Activated CD4-positive, CD25-positive, alpha-beta regulatory T cell treated with anti-CD3 and anti-CD28 coated beads, Interleukin-2, amount 50 U/mL, for 24 hours (primary cell): Measurements from ENCODE around the gene AK4.
"Not testable (repeated sequence)": the region's sequence is repeated elsewhere in the genome, so short reads cannot be mapped to it uniquely, and the experiment has no call there.

Experiments
- ATAC-seq, 2 donors: fragments of 150-1000 bp; cut with Tn5 transposase; one replicate each; pipeline ENCODE4 v1.10.0; 2021; ENCODE audit warnings: mild to moderate bottlenecking in 1 of 2, moderate library complexity in 1 of 2

AK4 gene

DNA sequence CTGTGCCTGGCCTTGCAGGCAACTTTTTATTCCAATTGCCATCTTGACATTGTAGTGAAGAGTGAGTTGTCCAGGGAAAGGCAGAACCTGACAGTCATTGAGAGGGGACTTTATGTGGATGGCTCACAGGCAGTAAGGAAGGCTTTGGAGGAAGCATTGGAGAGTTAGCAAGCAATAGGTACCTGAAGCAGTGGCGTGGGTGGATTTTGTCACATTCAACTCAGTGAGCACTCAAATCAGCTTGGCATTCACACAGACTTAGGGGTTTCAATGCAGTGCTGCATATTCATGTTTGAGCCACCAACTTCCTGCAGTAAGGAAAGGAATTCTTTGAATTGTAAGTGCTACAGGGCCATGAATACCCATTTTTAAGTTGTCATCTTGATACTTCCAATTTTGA, 69.0 kb downstream of the AK4 start:
- no peak for ATAC-seq

DNA sequence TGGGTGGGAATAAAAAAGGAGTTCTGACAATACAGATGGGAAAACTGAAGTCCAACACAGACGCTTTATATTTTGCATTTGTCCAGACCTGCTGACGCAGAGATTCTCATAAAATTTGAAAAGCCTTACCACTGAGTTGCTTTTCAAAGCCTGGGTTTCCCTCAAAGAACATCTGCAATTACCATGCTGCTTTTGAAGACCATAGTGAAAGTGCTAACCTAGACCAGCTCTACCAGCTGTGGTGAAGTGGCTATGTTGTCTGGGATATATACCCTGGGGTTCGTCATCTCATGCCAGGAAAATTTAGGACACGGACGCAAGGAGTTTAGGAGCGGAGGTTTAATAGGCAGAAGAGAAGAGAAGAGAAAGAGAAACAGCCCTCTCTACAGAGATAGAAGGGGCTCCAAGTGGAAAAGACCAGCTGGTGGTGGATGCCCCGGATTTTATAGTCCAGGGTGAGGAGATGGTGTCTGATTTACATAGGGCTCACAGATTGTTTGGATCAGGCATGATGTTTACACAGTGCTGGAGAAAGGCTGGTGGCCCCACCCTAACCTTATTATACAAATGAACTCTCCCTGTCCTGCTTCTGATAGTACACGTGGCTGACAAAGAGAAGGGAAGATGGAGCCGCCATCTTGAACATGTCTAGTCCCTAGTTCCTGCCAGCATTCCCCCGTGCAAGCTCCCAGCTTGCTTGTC, 73.8 kb downstream of the AK4 start:
- ATAC-seq = no peak

- ATAC-seq = no peak
Measured at GRCh38 chr1:65222340-65222940, 74.4 kb downstream of the AK4 start.

DNA sequence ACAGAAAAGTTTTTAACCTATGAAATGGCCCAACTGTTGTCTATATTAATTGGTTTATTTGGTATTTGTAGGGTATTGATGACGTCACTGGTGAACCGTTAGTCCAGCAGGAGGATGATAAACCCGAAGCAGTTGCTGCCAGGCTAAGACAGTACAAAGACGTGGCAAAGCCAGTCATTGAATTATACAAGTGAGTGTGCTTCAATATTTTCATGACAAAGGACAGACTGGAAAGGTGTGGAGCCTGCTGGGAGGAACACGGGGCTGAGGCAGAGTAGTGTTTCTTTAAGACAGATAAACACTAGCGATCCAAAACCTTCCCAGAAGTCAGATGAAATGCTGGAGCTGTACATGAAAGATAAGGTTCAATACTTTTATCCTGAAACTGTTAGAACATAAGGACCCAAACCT, 76.7 kb downstream of the AK4 start:
- ATAC-seq = no peak

- ATAC-seq = no peak
Measured at GRCh38 chr1:65225179-65225578, 77.2 kb downstream of the AK4 start.

GRCh38 chr1:65229201-65229600, 81.2 kb downstream of the AK4 start:
- no peak for ATAC-seq

DNA sequence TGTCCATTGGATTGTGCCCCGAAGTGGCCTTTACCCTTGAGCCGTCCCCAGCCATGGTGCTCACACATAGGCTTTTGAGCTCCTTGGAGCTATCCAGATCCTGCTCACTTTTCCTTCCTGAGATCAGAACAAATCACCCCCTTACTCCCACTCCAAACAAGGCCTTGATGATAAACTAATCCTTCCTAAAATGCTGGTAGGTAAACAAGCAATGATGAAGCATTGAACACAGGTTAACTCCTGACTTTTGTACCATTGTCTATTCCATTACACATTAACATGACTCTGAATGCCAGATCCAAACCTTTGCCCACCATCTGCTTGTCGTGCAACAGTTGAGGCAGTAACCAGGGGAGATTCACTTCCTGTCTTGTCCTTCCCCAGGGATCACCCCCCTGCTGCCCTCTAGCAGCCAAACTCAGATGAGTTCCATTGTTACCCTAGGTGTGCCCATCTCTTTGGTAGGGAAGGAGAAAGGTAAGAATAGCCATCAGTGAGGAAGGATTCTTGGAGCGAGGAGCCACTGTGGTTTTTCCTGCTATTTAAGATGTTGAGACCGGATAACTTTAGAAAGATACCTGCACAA, 81.8 kb downstream of the AK4 start:
- ATAC-seq = no peak

- ATAC-seq = peak in 1 of 2 donors; percentile 45
Measured at GRCh38 chr1:65230731-65231481, 82.9 kb downstream of the AK4 start.

DNA sequence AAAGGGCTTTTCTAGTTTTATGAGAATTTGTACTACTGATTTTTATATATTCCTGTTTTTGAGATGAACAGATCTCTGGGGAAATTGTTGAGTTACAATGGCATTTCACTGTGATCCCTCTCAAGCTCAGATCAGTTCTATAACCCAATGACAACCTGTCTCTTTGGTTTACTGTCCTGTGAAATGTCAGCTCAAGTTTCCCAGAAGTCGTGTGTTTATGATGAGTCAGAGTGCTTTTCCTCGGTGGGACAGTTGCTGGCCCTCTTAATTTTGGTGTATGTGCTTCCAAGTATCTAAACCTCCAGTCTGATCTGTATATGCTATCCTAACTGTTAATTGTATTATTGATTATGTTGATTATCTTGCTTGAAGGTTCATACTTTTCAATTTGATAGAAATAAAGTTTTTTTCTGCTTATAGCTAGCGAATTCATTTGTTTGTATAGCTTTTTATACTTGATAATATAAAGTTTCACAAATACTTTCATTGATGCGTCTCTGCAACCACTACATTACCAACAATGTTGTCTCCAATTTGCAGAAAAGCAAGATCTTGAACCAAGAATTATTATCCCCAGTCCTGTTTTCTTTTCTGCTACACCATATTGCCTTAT, 83.8 kb downstream of the AK4 start:
- ATAC-seq = no peak

DNA sequence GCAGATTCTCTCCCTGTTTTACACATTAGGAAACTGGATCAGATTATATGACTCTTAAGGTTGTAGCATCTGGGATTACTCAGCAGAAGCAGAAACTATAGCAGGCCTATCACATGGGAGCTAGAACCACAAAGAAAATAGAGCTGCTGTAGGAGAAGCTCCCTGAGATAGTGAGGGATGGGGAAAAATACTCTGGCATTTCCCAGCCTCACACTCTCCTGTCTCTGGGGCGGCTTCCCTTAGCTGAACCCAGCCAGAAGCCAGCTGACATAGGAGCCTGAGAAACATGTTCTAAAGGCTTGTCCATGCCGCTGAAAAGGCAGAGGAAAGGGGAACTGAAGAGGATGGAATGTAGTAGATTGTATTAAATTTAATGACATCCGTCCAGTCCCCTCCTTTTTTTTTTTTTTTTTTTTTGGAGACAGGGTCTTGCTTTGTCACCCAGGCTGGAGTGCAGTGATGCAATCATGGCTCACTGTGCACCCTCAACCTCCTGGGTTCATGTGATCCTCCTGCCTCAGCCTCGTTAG, 84.5 kb downstream of the AK4 start:
- ATAC-seq = no peak

- no peak for ATAC-seq
Measured at GRCh38 chr1:65233782-65234181, 85.8 kb downstream of the AK4 start.

- no peak for ATAC-seq
Measured at GRCh38 chr1:65235867-65236805, 88.1 kb downstream of the AK4 start.

GRCh38 chr1:65237088-65237487, 89.1 kb downstream of the AK4 start:
- not testable (repeated sequence) for ATAC-seq

GRCh38 chr1:65237503-65237902, 89.5 kb downstream of the AK4 start:
- no peak for ATAC-seq

- no peak for ATAC-seq
Measured at GRCh38 chr1:65238010-65238409, 90.0 kb downstream of the AK4 start.

- ATAC-seq = no peak
Measured at GRCh38 chr1:65243491-65243890, 95.5 kb downstream of the AK4 start.

- ATAC-seq = no peak
Measured at GRCh38 chr1:65245295-65245694, 97.3 kb downstream of the AK4 start.

DNA sequence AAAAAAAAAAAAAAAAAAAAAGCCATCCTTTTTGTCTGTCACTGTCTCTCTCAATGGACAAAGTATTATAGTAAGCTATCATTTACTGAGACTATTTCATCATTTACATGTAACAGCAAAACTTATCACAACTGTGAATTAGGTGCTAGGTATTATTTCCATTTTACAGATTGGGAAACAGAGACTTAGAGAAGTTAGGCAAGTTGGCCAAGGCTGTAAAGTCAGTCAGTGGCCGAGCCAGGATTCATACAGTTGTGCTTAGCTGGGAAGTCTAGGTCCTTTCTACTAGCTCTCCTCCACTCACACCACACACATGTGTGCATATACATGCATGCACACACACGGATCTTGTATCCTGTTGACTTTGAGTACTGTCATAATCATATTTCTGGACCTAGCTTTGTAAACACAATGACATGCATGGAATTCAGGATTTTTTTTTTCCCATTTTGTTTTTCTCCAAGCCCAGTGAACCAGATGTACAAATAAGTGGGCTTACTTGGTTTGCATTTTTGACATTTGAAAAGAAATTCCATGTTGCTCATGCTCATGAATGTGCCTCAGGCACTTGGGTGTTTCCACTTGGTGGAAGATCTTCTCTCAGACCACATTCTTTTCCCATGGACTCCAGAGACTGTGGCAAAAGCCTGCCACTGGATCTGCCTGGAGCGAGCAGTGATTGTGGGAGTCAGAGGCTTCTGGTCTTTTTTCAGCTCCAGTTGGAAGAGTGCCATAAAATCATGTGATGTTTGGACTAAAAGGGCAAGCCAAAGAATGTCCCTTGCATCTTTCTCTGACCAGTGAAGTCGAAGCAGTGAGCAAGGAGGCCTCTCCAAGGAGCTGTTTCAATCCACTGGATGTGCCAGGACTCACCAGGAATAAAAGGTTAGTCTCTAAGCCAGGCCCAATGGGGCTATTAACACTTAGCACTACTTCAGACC, 99.7 kb downstream of the AK4 start:
- no peak for ATAC-seq

DNA sequence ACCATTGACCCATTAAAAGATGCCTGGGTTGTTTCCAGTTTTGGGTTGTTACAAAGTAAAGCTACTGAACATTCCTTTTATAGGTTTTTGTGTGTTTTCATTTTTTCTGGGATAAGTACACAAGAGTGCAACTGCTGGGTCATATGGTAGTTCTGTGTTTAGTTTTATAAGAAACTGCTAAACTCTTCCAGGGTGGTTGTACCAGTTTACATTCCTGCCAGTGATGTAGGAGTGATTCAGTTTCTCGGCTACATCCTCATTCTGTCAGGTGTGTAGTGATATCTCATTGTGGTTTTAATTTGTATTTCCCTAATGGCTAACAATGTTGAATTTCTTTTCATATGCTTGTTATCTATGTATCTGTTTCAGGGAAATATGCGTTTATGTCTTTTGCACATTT, 102.8 kb downstream of the AK4 start:
- no peak for ATAC-seq

GRCh38 chr1:65253800-65254319, 105.9 kb downstream of the AK4 start:
- peak; percentile 40 to 48 for ATAC-seq
